Glutamatergic neuron (in vitro differentiated cells): ENCODE measurements around the gene CEBPA. TPM values are rescaled to one million over a fixed set of nuclear protein-coding genes. Genes with fewer than 3 reads are reported as not detected.

Experiments used
- DNase-seq: peaks from one replicate; pipeline ENCODE4 v3.0.0; 2022
- H3K27ac Mint-ChIP-seq: one replicate; pipeline ENCODE4 v1.8.0; 2020; ENCODE audit warnings: mild to moderate bottlenecking, mixed read lengths, inconsistent platforms; ENCODE audit not compliant: unreplicated experiment
- H3K27me3 Mint-ChIP-seq: one replicate; pipeline ENCODE4 v1.8.0; 2020; ENCODE audit warnings: mild to moderate bottlenecking, moderate library complexity, mixed read lengths, inconsistent platforms; ENCODE audit not compliant: unreplicated experiment
- H3K36me3 Mint-ChIP-seq: one replicate; pipeline ENCODE4 v1.8.0; 2020; ENCODE audit warnings: mild to moderate bottlenecking, mixed read lengths, inconsistent platforms; ENCODE audit not compliant: unreplicated experiment
- H3K4me1 Mint-ChIP-seq: one replicate; pipeline ENCODE4 v1.8.0; 2020; ENCODE audit warnings: mild to moderate bottlenecking, low read depth, mixed read lengths, inconsistent platforms; ENCODE audit not compliant: unreplicated experiment
- H3K4me3 Mint-ChIP-seq: one replicate; pipeline ENCODE4 v1.8.0; 2020; ENCODE audit warnings: mild to moderate bottlenecking, mixed read lengths, inconsistent platforms; ENCODE audit not compliant: unreplicated experiment
- H3K9me3 Mint-ChIP-seq: one replicate; pipeline ENCODE4 v1.8.0; 2020; ENCODE audit warnings: mild to moderate bottlenecking, moderate library complexity, mixed read lengths, inconsistent platforms; ENCODE audit not compliant: unreplicated experiment
- CTCF ChIP-seq: fragments of 200-600 bp; sonication (generic); IDR thresholded peaks from one replicate; pipeline ENCODE4 v1.5.0; 2021; ENCODE audit not compliant: partially characterized antibody, unreplicated experiment
- total RNA-seq: library from RNA; stranded (reverse); fragmentation: NEBNext Ultra II Directional; extraction: Animal tissue kit (Norgen Biotek cat#: 25700); gene quantifications from one replicate; pipeline ENCODE4 v1.2.1, GENCODE V29; 2021; ENCODE audit not compliant: unreplicated experiment

Gene CEBPA
- total RNA-seq, 1 donor from 2014 or later, result 0.66 TPM

DNA sequence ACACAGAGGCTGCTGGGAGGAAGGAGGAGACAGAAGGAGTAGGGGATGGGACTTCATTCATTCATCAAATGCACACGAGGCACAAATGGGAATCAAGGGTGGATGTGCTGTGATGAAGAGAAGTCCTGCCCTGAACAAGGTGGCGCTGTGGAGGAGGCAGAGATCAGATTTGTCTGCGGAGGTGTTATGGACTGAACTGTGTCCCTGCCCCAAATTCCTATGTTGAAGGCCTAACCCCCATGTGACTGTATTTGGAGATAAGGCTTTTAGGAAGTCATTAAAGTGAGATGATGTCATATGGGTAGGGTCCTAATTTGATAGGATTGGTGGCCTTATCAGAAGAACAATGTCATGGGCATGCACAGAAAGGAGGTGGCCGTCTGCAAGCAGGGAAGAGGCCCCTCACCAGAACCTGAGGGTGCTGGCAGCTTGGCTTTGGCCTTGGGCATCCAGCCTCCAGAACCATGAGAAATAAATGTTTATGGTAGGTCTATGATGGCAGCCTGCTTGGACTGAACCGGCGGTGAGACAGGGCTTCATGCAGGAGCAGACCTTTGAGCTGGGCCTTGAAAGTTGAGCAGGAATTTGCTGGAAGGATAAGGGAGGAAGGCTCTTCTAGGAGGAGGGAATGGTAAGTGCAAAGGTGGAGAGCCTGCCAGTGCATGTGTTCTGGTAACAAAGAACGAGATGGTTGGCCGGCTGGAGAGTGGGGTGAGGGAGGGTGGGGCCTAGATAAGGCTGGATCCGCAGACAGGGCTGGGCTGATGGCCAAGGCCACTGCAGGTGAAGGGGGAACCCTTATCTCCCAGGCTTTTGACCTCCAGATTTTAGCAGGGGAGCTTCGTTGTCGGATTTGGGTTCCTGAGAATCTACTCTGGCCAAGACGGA, 2.7 kb upstream of the CEBPA start:
- Mint-ChIP-seq H3K4me1 (no peaks in the 10 kb centered on the region), H3K9me3 (no peaks in the 10 kb centered on the region), H3K4me3 (no peak overlapping the region), H3K27me3 (peaks cover 11% of the 10 kb centered on the region), H3K27ac (no peak overlapping the region), H3K36me3 (no peaks in the 10 kb centered on the region)
- no peak for TF ChIP-seq CTCF
- no peak for DNase-seq

- Mint-ChIP-seq H3K27me3 (peaks cover 12% of the 10 kb centered on the region), H3K27ac (no peak overlapping the region), H3K36me3 (no peaks in the 10 kb centered on the region), H3K4me1 (no peaks in the 10 kb centered on the region), H3K9me3 (no peaks in the 10 kb centered on the region), H3K4me3 (peak overlapping the region; percentile 25)
- no peak for TF ChIP-seq CTCF
- DNase-seq, result no peak
These were observed 2.0 kb upstream of the CEBPA start for GRCh38 chr19:33304371-33304759.

DNA sequence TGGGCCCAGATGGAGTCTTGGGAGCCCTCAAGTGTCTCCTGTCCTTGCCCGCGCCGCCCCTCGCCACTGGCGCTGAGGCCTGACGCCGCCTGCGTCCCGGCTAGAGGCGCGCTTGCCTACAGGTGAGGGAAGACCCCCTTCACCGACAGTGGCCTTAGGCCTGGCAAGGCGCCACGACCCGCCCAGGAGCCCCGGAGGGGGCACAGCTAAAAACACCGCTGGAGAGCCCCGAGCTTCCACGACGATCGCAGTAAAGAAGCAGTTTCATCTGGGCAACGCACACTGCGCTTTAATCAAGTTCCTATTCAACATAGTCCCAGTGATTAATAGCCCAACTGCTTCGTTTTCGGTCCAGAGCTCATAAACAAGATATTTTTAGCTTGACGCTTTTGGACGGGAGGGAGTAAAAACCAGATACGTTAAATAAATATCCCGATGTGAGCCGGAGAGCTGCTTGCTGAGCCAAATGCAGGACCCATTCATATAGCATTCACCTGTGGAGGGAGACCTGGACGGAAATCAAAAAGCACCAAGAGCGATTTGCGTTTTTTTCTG, 1.5 kb upstream of the CEBPA start:
- no peak for DNase-seq
- Mint-ChIP-seq H3K4me3 (peak overlapping the region; percentile 25), H3K27me3 (peaks cover 15% of the 10 kb centered on the region), H3K27ac (no peak overlapping the region), H3K4me1 (no peaks in the 10 kb centered on the region), H3K9me3 (no peaks in the 10 kb centered on the region), H3K36me3 (no peaks in the 10 kb centered on the region)
- no peak for TF ChIP-seq CTCF

DNA sequence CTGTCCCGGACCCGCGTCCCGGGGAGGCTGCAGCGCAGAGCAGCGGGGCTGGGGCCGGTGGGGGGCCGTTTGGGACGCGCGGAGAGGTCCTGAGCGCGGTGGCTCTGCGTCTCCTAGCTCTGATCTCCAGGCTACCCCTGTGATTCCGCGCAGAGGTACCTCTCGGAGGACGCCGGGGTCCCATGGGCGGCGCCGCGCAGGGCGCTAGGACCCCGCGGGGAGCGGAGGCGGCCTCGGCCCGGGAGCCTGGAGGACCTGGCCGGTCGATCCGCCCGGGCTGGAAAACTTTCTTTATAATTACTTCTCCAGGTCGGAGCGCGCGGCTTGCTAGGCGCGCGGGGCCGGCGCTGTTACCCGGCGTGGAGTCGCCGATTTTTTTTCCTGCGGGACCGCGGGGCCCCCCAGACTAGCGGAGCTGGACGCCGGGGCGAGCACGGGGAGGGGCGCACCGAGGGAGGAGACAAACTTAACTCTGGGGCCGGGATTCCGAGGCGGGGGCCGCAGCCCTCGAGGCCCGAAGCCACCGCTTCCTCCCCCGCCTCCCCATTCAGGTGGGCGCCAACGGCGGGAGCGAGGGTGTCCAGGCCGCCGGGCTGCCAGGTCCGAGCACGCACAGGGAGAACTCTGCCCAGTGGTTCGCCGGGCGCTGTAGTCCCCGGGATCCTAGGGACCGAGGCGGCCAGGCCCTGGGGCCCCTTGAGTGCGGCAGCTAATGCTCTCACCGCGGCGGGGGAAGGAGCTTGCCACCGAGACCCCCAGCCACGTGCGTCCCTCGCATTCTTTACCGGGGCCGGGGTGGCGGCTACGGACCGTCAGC, 848 bp upstream of the CEBPA start:
- Mint-ChIP-seq H3K9me3 (no peaks in the 10 kb centered on the region), H3K4me1 (no peaks in the 10 kb centered on the region), H3K36me3 (no peaks in the 10 kb centered on the region), H3K4me3 (peak overlapping the region; percentile 46), H3K27ac (no peak overlapping the region), H3K27me3 (peaks cover 16% of the 10 kb centered on the region)
- TF ChIP-seq CTCF, result no peak
- peak; percentile 71 for DNase-seq
